Measurements from ENCODE around the gene THOP1.

The THOP1 gene

DNA sequence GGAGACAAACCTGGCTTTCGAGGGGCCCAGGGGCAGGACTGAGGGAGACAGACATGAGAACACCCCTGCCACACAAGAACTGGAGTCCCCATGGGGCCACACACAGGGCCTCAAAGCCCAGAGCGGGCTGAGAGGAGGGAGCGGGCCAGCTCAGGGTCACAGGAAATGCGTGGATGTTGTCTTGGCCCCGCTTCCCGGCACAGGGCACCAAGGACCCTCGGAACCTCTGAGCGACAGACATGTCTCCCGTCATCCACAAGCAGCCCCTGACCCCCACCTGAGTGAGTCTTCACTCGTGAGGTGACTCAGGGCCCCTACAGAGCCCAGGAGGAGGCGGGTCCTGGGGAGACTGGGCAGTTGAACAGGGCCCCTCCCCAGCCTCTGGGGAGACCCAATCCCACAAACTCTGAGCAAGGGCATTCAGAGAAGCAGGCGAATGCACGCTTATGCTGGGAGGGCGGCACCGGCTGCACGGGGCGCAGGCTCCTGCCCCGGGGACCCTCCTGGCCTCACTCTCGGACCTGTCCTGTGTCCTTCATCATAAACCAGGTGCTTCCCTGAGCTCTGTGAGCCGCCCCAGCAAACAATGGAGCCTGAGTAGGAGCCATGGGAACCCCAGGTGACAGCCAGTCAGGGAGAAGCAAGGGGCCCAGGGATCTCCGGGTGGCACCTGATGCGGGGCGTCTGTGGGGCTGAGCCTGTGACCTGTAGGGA is 22.4 kb upstream of the THOP1 start:
- DNase-seq, result no peak

DNA sequence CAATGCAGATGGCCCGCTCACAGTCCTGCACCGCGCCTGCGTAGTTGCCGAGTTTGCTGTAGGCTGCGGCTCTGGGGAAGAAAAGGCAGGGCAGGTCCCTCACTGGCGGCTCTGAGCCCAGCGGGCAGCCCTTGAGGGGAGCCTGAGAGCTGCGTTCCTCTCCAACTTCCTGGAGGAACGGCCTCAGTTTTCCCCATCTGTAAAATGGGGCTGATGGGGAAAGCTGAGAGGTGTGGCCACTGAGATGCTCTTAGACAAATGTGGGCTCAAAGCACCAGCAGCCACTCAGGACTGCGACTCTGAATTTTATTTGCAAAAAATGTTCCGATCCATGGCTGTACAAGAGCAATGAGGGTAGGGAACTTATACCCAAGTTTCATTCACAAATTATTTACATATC is 21.6 kb upstream of the THOP1 start:
- DNase-seq, result no peak

DNA sequence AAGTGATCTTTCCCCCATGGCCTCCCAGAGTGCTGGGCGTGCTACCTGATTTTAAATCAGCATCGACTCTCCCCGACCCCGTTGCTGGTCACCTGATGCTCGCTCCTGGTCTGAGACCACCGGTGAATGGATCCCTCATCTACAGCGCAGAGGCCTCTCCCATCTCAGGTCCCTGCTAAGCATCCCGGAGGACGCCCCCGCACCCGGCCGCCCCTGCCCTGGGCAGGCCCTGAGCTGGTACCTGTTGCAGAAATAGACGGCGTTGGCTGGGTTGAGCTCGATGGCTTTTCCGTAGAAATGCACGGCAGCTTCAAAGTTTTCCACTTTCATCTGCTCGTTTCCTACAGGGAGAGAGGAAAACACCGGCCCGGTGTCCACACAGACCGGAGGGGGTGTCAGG is 20.4 kb upstream of the THOP1 start:
- no peak for DNase-seq

DNA sequence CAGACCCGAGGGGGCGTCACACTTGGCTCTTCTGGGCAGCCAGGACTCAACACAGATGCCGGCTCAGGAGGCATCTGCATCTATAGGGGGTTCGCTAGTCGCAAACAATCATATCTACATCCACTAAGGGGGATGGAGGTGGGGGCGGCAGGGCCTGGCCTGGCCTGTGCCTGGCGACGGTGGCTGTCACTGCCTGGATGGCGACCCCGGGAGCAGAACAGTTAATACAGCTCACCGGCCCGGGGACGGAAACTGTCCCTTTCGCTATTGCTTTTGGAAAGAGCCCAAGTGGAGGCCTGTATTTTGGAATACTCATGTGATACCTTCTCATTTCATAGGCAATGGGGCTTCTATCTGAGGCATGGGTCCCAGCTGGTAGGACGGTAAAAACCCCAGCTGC is 19.9 kb upstream of the THOP1 start:
- no peak for DNase-seq

DNA sequence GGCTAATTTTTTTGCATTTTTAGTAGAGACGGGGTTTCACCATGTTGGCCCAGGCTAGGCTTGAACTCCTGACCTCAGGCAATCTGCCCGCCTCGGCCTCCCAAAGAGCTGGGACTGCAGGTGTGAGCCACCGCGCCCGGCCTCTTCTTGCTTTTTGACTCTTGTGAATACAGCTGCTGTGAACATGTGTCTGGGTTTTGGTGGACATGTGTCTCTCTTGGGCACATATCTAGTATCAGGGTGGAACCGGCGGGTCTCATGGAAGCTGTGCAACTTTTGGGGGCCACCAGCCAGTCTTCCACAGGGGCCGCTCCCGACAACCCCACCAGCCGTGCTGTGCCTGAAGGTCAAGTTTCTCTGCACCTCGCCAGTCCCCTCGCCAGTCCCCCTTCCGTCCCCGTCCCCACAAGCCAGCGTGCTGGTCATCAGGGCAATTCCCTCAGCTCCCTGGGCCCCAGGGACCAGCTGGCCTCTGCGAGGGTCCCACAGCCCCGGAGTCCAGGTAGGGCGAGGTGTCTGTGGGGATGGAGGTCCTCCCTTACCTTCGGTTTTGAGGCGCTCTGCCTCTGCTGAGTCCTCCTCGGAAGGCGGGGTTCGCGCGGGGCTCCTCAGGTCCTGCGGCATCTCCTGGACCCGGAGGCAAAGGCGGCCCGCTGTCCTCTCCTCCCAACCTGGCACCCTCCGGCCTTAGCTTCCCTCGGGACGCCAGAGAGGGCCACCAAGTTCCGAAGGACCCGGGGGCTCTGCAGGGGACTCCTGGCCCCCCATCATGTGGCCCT is 18.5 kb upstream of the THOP1 start:
- DNase-seq, result no peak

DNA sequence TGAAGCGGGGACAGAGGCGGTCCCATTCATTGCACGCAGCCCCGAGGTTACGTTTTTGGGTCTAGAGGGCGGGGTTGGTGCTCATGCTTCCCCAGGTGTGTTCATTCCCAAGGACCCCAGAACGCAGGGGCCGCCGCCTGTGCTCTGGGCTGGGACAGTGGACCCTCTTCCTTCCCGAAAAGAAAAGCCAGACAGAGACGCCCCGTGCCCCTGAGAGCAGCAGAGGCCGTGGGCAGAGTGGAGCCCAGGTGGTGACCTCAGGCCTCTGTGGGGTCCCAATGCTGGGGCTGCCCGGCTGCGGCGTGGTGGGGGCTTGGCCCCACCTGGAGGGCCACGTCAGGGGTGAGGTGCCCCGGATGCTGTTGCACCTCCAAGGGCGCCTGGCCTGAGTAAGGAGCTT is 17.6 kb upstream of the THOP1 start:
- DNase-seq, result no peak

DNA sequence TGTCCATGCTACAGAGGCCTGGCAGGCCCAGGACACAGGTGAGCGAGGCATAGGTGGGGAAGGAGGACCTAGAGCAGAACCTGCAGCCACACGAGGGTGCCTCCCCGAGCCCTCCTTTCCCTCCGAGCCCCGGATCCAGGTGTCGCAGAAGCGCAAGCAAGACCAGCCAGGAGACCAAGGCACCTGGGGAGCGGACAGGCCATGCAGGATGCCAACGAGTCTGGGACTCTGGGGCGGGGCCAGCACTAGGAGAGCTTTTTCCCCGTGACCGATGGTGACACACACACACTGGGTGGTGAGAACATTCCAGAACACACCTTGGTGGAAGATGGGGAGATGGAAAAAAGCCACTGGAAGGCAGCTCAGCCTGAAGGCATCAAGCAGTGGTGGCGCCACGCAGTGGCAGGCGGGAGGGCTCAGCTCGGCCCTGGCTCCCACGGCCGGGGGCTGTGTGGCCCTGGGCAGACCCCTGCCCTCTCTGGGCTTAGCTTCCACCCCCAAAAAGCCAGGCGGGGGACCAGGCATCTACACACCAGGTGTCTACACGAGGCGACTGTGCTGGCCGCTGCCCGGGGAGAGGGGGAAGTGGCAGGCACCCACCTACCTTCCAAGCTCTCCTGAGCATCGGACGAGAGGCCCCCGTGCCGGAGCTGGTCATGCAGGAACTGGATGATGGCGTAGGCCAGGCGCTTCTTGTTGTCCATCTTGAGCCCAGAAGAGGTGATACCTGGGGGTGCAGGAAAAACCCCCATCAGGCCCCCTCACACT is 16.8 kb upstream of the THOP1 start:
- DNase-seq, result no peak

DNA sequence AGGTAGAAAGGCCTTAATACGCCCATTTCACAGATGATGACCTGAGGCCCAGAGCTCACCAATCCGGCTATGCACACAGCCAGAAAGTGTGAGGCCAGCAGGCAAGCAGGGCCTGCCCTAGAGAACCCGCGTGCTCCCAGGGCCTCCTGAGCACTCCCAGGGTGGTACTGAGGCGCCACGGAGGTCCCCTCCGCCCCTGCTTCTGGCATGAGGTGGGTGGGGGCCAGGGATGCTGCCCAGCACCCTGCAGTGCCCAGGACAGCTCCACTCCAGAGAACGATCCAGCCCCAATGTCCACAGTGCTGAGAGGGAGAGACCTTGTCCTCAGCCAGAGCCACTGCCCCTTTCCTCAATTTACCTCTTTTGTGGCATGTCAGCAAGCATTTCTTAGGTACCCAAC is 16.1 kb upstream of the THOP1 start:
- no peak for DNase-seq

DNA sequence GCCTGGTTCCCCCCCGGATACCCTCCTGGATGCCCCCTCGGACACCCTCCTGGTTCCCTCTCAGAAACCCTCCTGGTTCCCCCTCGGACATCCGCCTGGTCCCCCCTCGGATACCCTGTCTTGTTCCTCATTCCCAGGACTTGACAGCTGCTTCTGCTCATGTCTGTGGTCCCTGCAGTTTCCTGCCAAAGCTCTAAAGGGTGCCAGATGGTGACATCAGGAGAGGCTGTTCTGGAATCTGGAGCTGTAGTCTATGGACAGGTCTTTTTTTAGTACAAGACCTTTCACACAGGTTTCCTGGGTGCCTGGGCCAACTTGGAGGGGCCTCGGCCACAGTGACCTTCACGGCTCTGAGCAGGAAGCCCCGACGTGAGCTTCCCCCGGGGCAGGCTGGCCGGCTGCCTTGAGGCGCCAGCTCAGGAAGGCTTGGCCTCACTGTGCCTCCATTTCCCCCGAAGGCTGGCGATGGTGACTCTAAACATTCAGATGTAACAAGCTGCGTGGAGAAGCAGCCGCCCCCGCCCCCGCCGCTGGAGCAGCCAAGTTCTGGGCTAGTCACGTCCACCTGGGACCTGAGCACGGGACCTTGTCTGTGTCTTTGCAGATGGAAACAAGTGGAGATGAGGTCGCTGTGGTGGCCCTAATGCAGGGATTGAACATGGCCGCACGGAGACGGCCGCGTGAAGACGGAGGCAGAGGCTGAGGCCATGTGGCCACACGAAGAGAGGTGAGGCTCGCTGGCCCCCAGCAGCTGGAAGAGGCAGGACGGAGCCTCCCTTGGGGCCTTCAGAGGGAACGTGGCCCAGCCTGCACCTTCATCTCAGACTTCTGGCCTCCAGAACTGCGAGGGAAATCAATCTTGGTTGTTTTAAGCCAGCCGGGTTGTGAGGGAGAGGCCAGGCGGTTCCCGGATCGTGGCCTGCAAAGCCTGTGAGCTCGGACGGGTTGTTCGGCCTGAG is 15.0 kb upstream of the THOP1 start:
- no peak for DNase-seq

DNA sequence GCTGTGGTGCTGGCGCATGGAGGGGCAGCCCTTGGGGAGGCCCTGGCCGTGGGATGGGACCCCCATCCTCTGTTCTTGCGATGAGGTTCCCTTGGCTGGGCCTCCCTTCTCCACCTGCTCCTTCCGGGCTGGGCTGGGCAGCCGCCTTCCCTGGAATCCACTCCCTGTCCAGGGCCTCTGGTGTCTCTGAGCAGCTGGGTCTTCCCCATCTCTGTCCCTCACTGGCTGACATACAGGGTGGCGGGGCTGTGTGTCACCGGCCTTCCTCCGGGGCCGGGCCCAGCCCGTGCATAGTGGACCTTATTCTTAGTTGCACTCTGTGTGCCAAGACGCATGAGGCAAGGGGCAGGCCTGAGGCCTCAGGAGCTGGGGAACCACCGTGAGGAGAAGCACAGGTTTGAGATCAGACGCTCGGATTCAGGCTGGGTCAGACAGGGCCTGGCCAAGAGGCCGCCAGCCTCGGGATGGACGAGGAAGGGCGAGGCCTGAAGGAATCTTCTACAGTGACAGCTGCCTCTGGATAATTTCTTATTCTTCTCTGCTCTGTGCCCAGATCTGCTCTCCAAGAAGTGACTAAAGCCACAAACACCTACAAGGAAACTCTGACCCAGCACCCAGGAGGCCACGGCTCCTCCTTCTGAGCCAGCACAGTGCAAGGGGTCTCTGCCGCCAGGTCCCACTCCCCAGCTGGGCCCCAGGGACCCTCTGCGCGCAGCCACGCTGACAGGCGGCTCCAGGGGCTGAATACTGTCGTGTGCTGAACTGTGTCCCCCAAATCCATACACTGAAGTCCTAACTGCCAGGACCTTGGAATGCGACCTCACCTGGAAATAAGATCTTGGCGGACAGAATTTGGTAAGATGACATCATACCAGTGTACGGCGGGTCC is 13.3 kb upstream of the THOP1 start:
- DNase-seq, result no peak

DNA sequence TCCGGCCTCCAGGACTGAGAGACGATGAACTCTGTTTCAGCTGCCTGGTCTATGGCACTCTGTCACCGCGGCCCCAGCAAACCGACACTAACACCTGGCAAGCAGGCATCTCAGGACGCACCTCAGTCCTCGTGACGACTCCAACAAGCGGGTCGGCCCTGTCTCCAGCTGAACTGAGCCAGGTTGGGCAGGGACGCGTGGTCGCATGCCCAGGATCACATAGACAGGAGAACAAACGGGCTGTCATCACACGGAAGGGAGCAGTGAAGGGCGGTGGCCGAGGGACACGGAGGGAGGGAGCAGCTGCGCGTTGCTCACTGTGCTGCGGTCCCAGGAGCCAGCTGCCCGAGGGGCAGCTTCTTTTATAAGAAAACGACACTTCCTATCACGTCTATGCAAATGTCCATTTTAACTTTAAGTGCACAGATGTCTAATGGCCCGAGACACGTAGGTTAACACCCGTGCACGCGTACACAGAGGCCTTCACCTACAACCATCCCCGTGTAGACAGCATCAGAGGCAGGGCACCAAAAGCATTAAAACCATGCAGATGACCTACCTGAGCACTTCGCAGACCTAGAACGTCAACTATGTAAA is 11.1 kb upstream of the THOP1 start:
- no peak for DNase-seq

DNA sequence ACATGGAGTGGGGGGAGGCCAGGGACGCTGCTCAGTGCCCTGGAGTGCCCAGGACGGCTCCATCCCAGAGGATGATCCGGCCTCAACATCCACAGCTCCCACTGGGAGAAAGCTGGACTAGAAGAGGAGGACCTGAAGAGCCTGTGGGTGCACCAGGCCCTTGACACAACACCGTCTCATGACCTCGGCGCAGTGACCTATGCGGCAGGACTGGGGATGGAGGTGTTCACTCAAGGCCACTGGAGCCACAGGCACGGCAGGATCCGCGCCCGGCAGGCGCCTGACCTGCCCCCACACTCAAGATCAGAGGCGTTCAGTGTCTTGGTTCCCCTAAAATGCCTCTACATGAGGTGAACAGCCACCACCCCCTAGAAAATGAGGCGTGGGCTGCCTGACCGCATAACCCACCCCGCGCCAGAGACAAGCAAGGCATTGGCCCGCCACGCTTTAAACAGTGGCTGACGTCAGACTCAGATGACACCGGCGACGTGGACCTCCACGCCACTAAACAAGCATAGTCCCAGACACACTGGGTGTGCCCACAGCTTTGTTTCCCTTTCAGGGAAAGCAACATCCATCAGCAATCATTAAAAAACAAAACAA is 10.2 kb upstream of the THOP1 start:
- no peak for DNase-seq

DNA sequence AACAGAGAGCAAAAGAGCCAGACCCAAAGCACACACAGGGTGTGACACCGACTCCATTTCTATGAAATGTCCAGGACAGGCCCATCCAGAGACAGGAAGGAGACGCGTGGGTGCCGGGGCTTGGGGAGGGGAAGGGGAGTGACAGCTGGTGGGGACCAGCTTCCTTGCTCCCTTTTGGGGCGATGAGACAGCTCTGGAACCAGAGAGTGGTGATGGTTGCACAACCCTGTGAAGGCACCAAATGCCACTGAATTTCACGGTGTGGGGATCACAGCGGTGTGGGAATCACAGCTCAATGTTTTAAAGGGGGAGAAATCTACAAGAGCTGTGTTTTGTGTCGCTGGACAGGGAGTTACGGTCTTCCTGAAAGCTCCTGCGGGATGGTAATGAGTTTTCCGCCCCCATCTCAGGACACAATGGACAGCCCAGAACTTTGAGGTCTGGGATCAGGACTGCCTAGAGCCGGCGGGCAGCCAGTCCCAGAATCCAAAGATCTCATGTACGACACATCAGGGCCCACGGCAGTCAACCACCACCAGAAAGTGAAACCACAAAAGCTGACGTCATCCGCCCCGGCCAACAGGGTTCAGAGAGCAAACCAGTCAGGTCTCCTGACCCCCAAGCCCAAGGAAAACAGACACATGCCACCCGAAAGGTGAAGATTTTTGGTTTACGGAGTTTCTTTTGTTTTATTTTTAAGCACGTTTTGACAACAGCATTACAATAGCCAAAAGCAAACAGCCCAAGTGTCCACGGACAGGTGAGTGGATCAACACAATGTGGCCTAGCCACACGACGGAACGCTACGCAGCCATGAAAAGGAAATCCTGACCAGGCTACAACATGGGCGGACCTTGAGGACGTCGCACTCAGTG is 9.5 kb upstream of the THOP1 start:
- no peak for DNase-seq

DNA sequence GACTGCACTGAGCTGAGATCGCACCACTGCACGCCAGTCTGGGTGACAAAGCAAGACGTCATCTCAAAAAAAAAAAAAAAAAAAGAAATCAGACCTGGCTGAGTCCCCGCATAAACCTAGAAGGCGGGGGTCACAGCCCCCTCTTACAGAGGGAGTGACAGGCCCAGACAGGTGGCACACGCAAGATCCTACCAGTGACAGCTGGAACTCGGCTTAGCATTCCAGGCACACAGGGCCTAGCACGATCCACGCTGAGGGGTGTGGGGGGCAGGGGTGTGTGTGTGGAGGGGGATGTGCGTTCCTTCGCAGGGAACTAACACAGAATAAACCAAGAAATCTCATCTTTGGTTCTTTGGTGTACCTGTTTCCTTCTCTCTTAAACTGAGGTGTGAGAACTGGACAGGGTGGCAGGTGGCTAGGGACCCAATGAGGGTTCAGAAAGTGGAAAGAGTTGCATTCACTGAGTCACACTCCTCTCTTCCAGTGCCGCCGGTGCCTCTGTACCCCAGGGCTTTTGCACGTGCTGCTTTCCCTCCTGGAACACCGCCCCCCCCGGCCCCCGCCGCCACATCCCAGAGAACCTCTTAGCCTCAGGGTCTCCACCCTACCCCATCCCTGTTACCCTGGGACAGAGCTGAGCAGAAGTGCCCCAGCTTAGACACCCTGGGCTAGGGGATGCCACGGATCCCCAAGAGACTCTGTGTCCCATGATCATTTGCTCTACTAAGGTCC is 7.2 kb upstream of the THOP1 start:
- no peak for DNase-seq

DNA sequence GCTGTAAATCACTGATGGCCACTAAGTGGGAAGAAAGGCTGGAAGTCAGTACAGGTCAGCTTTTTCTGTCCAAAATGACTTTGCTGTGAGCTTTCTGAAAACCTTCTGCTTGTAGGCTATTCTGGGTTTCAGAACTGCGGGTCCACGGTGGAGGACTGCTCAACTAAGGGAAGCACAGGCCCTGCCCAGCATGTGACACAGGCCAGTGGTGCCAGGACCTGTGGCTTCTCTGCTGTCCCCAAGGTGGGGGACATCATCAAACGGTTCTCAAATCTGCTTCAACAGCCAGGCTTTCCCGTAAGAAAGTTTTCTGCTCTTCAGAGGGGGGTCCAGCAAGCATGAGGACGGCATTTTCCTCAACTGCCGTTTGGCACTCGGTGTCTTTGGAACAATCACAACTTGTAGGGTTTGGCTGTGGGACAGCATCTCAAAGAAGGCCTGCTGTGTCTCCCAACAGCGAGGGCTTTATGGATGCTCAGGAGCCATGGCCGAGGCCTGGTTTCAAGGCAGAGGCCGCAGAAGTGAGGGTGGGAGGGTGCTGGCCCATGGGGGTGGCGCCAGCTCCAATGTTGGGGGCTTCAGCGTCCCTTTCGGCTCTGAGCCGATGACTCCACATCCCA is 6.1 kb upstream of the THOP1 start:
- DNase-seq, result no peak

DNA sequence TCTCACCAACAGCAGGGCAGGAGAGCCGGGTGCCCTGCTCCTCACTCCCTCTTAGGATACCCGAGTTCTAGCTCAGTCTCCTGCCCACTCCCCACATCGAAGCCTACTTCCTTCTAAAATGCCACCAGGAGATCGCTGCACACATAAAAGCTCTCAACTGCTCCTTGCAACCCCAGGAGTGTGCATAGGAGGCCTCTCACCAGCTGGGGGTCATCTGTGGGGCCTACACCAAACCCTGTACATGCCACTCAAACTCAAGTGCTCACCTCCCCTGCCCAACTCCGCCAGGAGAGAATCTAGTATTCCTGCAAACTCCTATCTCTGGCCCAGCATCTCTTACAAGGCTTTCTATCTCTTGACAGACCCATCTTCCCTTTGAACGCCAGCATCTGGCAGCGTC is 5.0 kb upstream of the THOP1 start:
- no peak for DNase-seq

DNA sequence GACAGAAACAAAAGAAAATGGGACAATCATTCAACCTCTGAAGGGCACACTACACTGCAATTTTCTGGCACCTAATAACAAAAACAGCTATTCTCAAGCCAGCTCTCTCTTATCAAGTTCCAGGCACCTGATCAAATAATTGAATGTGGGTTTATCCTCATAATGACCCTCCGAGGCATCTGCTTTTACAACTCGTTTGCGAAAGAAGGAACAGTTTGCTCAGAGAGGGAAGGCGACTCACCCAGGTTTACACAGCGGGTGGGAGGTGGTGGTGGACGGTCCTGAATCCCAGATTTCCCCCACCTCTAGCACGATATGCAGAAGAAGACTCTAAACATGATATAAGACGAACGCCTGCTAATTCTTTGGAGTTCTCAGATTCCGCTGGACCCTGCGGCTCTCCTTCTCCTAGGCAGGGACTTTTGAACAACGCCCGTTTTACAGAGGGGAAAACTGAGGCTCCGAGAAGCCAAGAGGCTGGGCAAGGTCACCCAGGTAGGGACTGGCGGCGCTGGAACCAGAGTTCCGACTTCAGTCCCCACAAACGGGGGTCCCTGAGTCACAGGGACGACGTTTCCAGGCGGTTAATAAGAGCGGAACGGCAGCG is 2.9 kb upstream of the THOP1 start:
- DNase-seq, result no peak
